ENCODE results near the gene APBA3.

APBA3 gene

GRCh38 chr19:3712663-3713611, 48.6 kb downstream of the APBA3 start:
- no peak for DNase-seq

- no peak for DNase-seq
Observed at GRCh38 chr19:3710265-3710812, 51.2 kb downstream of the APBA3 start.

- DNase-seq, result no peak
Observed at GRCh38 chr19:3708207-3708931, 53.1 kb downstream of the APBA3 start, which contains the start of gene TJP3. TSS of gene TJP3 (plus strand) at chr19:3708384. CDS start at chr19:3728433, 20,049 bp downstream.

GRCh38 chr19:3707868-3708206, 53.7 kb downstream of the APBA3 start:
- no peak for DNase-seq

GRCh38 chr19:3701200-3701599, 60.3 kb downstream of the APBA3 start:
- no peak for DNase-seq

Measured in CD4-positive, alpha-beta T cell treated with Interleukin-17A for 1 hour (primary cell).